Upper lobe of right lung (tissue), 1 donor: Measurements from ENCODE around the gene SEMA4G. TPM values are rescaled to one million over a fixed set of nuclear protein-coding genes. Genes with fewer than 3 reads are reported as not detected.

Source experiments
- ATAC-seq: fragments of 200-7000 bp; cut with Tn5 transposase; one replicate; pipeline ENCODE4 v1.9.1; 2020; ENCODE audit warnings: mild to moderate bottlenecking, moderate library complexity
- DNase-seq: peaks from one replicate; pipeline ENCODE4 v3.0.0-alpha.2; 2020
- H3K27ac ChIP-seq: fragments of 200-600 bp; one replicate; pipeline ENCODE4 v1.8.0; 2022
- H3K27me3 ChIP-seq: fragments of 200-600 bp; one replicate; pipeline ENCODE4 v1.8.0; 2022; ENCODE audit warnings: mild to moderate bottlenecking
- H3K36me3 ChIP-seq: fragments of 200-600 bp; one replicate; pipeline ENCODE4 v1.8.0; 2022
- H3K4me1 ChIP-seq: fragments of 200-600 bp; one replicate; pipeline ENCODE4 v1.8.0; 2022
- H3K4me3 ChIP-seq: fragments of 200-600 bp; one replicate; pipeline ENCODE4 v1.8.0; 2022; ENCODE audit warnings: mild to moderate bottlenecking
- H3K9me3 ChIP-seq: fragments of 200-600 bp; one replicate; pipeline ENCODE4 v1.8.0; 2022
- intact Hi-C: fragments of 100-400 bp; cut with DNase I; formaldehyde crosslinking; loops from one replicate; pipeline ENCODE4 v1.11.0; 2022
- total RNA-seq: library from RNA; stranded (reverse); fragmentation: NEBNext Ultra II Directional; extraction: Animal tissue kit (Norgen Biotek cat#: 25700); gene quantifications from one replicate; pipeline ENCODE4 v1.2.1, GENCODE V29; 2021
- TF ChIP-seq, protein P1 (sequence below): fragments of 200-600 bp; IDR thresholded peaks from one replicate; pipeline ENCODE4 v1.8.0; 2022; ENCODE audit warnings: antibody characterized with exemption
- donor health status: DM: no; HTN: yes; CAD: no; lungs with severe emphysema.

SEMA4G gene
- total RNA-seq, 1 donor from 2014 or later: 6.7 TPM

DNA sequence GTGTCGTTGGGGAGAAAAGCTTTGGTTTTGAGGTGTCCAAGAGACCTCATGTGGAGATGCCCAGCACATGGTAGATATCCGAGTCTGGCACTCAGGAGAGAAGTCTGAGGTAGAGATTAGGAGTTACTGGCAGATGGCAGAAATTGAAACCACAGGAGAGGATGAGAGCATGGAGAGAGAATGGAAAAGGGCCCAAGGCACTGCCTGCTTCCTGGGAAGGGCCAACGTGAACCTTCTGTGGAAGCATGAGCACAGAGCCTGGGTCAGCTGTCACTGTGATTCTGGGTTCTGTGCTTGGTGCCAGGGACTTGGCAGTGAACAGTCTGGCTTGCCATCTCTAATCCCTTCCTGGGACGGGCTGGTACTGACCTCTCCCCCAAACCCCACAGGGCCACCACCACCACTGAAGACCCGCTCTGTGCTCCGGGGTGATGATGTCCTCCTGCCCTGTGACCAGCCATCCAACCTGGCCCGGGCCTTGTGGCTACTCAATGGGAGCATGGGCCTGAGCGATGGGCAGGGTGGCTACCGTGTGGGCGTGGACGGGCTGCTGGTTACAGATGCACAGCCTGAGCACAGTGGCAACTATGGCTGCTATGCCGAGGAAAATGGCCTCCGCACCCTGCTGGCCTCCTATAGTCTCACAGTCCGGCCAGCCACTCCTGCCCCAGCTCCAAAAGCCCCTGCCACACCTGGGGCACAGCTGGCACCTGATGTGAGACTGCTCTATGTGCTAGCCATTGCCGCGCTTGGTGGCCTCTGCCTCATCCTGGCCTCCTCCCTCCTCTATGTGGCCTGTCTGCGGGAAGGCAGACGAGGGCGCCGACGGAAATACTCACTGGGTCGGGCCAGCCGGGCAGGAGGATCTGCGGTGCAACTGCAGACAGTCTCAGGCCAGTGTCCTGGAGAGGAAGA is 13.9 kb downstream of the SEMA4G start:
- H3K4me3 ChIP-seq: no peak overlapping the region
- peaks cover 44% of the 10 kb centered on the region for H3K36me3 ChIP-seq
- TF ChIP-seq, protein P1, sequence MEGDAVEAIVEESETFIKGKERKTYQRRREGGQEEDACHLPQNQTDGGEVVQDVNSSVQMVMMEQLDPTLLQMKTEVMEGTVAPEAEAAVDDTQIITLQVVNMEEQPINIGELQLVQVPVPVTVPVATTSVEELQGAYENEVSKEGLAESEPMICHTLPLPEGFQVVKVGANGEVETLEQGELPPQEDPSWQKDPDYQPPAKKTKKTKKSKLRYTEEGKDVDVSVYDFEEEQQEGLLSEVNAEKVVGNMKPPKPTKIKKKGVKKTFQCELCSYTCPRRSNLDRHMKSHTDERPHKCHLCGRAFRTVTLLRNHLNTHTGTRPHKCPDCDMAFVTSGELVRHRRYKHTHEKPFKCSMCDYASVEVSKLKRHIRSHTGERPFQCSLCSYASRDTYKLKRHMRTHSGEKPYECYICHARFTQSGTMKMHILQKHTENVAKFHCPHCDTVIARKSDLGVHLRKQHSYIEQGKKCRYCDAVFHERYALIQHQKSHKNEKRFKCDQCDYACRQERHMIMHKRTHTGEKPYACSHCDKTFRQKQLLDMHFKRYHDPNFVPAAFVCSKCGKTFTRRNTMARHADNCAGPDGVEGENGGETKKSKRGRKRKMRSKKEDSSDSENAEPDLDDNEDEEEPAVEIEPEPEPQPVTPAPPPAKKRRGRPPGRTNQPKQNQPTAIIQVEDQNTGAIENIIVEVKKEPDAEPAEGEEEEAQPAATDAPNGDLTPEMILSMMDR: no peak
- H3K27me3 ChIP-seq: no peaks in the 10 kb centered on the region
- intact Hi-C loops: no loop called here
- H3K4me1 ChIP-seq: peaks cover 15% of the 10 kb centered on the region
- ATAC-seq (no peak), DNase-seq (no peak)
- H3K27ac ChIP-seq: no peak overlapping the region
- H3K9me3 ChIP-seq: no peaks in the 10 kb centered on the region

DNA sequence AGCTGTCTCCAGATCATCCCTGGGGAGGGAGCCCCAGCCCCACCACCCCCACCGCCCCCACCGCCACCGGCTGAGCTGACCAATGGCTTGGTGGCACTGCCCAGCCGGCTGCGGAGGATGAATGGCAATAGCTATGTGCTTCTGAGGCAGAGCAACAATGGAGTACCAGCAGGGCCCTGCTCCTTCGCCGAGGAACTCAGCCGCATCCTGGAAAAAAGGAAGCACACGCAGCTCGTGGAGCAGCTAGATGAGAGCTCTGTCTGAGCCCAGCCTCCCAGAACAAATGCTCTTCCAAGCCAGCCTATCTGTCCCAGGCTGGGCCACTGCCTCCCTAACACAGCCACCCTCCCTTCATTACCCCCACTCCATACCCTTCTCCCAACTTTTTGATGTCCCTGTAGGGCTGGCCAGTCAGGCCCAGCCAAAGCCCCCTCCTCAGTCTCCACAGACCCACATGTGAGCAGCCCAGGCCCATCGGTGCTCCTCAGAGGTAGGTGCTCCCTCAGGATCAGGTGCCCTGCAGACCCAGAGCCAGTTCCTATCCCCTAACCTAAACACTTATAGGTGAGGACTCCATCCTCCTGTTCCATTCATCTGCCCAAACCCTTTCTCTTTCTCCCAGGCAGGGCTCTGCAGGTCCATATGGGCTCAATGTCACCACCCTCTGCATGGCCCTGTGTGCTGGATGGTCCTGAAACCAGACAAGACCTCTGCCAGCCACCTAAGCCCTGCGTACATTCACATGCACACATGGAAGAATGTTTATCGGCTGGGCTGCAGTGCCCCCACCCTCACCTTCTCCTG is 14.8 kb downstream of the SEMA4G start:
- H3K27ac ChIP-seq: no peak overlapping the region
- TF ChIP-seq, protein P1: no peak
- no peak overlapping the region for H3K4me3 ChIP-seq
- no peak for DNase-seq
- no peaks in the 10 kb centered on the region for H3K27me3 ChIP-seq
- H3K9me3 ChIP-seq: no peaks in the 10 kb centered on the region
- peaks cover 17% of the 10 kb centered on the region for H3K4me1 ChIP-seq
- peaks cover 44% of the 10 kb centered on the region for H3K36me3 ChIP-seq
- intact Hi-C loops: no loop called here
- ATAC-seq: no peak

DNA sequence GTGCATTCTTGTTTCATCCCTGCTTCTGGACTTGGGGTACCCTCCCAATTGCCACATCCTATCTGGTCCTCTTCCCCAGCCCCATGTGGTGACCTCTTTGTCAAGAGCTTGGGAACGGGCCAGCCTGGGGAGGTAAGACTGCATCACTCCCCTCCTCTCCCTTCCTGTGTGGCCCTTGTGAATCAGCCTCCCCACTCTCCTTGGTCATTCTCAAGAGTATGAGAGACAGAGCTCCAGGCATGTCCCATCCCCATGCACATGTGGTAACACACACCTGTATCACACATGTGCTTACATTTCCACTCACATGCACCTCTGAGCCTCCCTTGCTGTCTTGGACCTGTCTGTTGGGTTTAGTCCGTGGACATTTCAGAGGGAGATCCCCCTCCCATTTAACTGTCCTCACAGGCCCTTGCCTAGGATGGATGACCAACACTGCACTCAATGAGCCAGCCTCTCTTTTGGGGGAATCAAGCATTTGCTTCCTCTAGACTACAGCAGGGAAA is 15.4 kb downstream of the SEMA4G start:
- no peaks in the 10 kb centered on the region for H3K9me3 ChIP-seq
- DNase-seq (no peak), ATAC-seq (no peak)
- H3K4me1 ChIP-seq: peaks cover 21% of the 10 kb centered on the region
- intact Hi-C loops: no loop called here
- H3K36me3 ChIP-seq: peaks cover 44% of the 10 kb centered on the region
- H3K4me3 ChIP-seq: no peak overlapping the region
- TF ChIP-seq, protein P1: no peak
- H3K27ac ChIP-seq: no peak overlapping the region
- no peaks in the 10 kb centered on the region for H3K27me3 ChIP-seq

GRCh38 chr10:100985336-100985735 is 16.0 kb downstream of the SEMA4G start:
- intact Hi-C loops: no loop called here
- H3K27ac ChIP-seq: no peak overlapping the region
- H3K27me3 ChIP-seq: no peaks in the 10 kb centered on the region
- H3K4me1 ChIP-seq: peaks cover 21% of the 10 kb centered on the region
- peaks cover 39% of the 10 kb centered on the region for H3K36me3 ChIP-seq
- no peak for ATAC-seq
- TF ChIP-seq, protein P1: no peak
- H3K4me3 ChIP-seq: no peak overlapping the region
- DNase-seq: no peak
- H3K9me3 ChIP-seq: no peaks in the 10 kb centered on the region

- Histone ChIP-seq H3K4me1 (peaks cover 21% of the 10 kb centered on the region), H3K36me3 (peaks cover 40% of the 10 kb centered on the region), H3K4me3 (peak overlapping the region; percentile 76), H3K9me3 (no peaks in the 10 kb centered on the region), H3K27ac (peak overlapping the region; percentile 71), H3K27me3 (no peaks in the 10 kb centered on the region)
- intact Hi-C loops: no loop called here
- TF ChIP-seq, protein P1: no peak
- no peak for ATAC-seq
- no peak for DNase-seq
Observed at GRCh38 chr10:100986623-100986951, 17.3 kb downstream of the SEMA4G start.
